G401 (cell line): ENCODE measurements around the gene RSU1. TPM values are rescaled to one million over a fixed set of nuclear protein-coding genes. Genes with fewer than 3 reads are reported as not detected.

ENCODE experiments used
- DNase-seq: peaks from one replicate; pipeline ENCODE4 v3.0.0-alpha.2; 2015; ENCODE audit warnings: low spot score
- in situ Hi-C: cut with HindIII; loops from 2 replicates; pipeline ENCODE4 v1.10.0; 2016; ENCODE audit warnings: low sequenced_read_pairs, mixed read lengths
- total RNA-seq: library from RNA; depleted of rRNA; stranded (reverse); fragments of >200 nt; shearing (Covaris generic); gene quantifications from 2 replicates; pipeline ENCODE4 v1.2.3, GENCODE V29; 2014; rRNA removed

RSU1 gene
- total RNA-seq, result 14.9 and 26.7 TPM in 2 replicates

- in situ Hi-C loops, result no loop called here
- peak; percentile 100 for DNase-seq
Observed at GRCh38 chr10:16817125-16818019, at the start of gene RSU1. Gene RSU1 (minus strand): TSS chr10:16817424. CDS start chr10:16817081, 343 bp downstream.

GRCh38 chr10:16866541-16867275 lies 49.5 kb upstream of the RSU1 start:
- in situ Hi-C loops, result no loop called here
- DNase-seq, result no peak

- in situ Hi-C loops, result no loop called here
- no peak for DNase-seq
Observed at GRCh38 chr10:16865766-16866165, 48.5 kb upstream of the RSU1 start.

- DNase-seq, result no peak
- in situ Hi-C loops, result no loop called here
Observed at GRCh38 chr10:16863766-16864165, 46.5 kb upstream of the RSU1 start.

GRCh38 chr10:16857419-16857818 lies 40.2 kb upstream of the RSU1 start:
- DNase-seq, result no peak
- in situ Hi-C loops, result no loop called here

GRCh38 chr10:16856567-16856966 lies 39.3 kb upstream of the RSU1 start:
- in situ Hi-C loops, result no loop called here

GRCh38 chr10:16856092-16856491 lies 38.9 kb upstream of the RSU1 start:
- no peak for DNase-seq
- in situ Hi-C loops, result no loop called here

More at GRCh38 chr10:16856567-16856966, 39.3 kb upstream of the RSU1 start:
- peak; percentile 12 for DNase-seq

- DNase-seq, result no peak
Observed at GRCh38 chr10:16854623-16855022, 37.4 kb upstream of the RSU1 start.

GRCh38 chr10:16853809-16854208 lies 36.6 kb upstream of the RSU1 start:
- no peak for DNase-seq
- in situ Hi-C loops, result no loop called here

More at GRCh38 chr10:16854623-16855022, 37.4 kb upstream of the RSU1 start:
- in situ Hi-C loops, result no loop called here

GRCh38 chr10:16853201-16853600 lies 36.0 kb upstream of the RSU1 start:
- in situ Hi-C loops, result no loop called here
- no peak for DNase-seq

- in situ Hi-C loops, result no loop called here
- no peak for DNase-seq
Observed at GRCh38 chr10:16852624-16853023, 35.4 kb upstream of the RSU1 start.

- DNase-seq, result no peak
- in situ Hi-C loops, result no loop called here
Observed at GRCh38 chr10:16848562-16849154, 31.4 kb upstream of the RSU1 start.

GRCh38 chr10:16847644-16848043 lies 30.4 kb upstream of the RSU1 start:
- no peak for DNase-seq
- in situ Hi-C loops, result no loop called here

- in situ Hi-C loops, result no loop called here
- DNase-seq, result no peak
Observed at GRCh38 chr10:16845248-16845647, 28.0 kb upstream of the RSU1 start.

- peak; percentile 78 for DNase-seq
- in situ Hi-C loops, result no loop called here
Observed at GRCh38 chr10:16843252-16843870, 26.1 kb upstream of the RSU1 start.

GRCh38 chr10:16835228-16835627 lies 18.0 kb upstream of the RSU1 start:
- in situ Hi-C loops, result no loop called here
- no peak for DNase-seq

- in situ Hi-C loops, result no loop called here
- DNase-seq, result peak; percentile 82
Observed at GRCh38 chr10:16832351-16833080, 15.3 kb upstream of the RSU1 start.

- DNase-seq, result no peak
- in situ Hi-C loops, result no loop called here
Observed at GRCh38 chr10:16828701-16829175, 11.5 kb upstream of the RSU1 start.

GRCh38 chr10:16828114-16828568 lies 10.9 kb upstream of the RSU1 start:
- DNase-seq, result peak; percentile 87
- in situ Hi-C loops, result no loop called here
